ENCODE results near the gene BUB1B.

DNA sequence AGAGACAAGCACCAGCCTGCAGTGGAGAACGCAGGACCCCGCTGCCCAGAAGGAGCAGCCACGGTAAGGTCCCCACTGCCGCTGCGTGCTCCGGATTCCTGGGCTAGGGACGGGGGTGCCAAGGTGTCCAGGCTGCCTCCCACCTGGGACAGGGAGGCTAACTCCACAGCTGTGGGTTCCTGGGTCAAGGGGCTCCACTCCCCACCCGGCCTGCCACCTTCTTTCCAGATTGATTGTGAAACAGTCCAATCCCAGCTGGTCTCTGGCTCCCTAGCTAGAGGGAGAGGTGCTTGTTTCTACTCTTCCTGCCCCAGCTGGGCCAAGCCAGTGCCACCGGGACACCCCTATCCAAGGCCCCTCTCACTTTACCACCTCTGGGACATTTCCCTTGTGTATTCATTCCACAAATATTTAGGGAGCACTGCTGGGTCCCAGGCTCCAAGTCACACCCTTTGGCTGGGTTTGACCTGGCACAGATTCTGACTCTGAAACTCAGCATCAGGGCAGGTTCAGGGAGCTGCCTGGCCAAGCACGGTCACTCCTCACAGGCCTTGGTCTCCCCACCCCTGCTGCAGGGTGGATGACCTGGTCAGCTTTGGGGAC lies 79.9 kb downstream of the BUB1B start:
- TF ChIP-seq POLR2A (IDR thresholded peaks at IDR 0.05) (peak in 2 of 4 donors; percentile 14 to 23), CTCF (IDR thresholded peaks at IDR 0.05) (no peak)
